ENCODE measurements around the gene PPP1R12C.

GRCh38 chr19:55132453-55133129, 15.2 kb upstream of the PPP1R12C start:
- no peak for TF ChIP-seq ZNF274 (IDR thresholded peaks at IDR 0.05; ENCODE audit: low read depth, low read length)
- no peak for TF ChIP-seq YY1 (IDR thresholded peaks at IDR 0.05; ENCODE audit: insufficient read depth, insufficient read length)
- TF ChIP-seq SUZ12 (IDR thresholded peaks at IDR 0.05; ENCODE audit: extremely low read depth, insufficient read depth, insufficient read length) = no peak
